MM.1S (cell line): Measurements from ENCODE around the gene HAO2.

Source experiments
- DNase-seq: peaks from one replicate; pipeline ENCODE4 v3.0.0-alpha.2; 2015
- H2AFZ ChIP-seq: fragments of 300-600 bp; sonication (generic); 2 replicates; pipeline ENCODE4 v1.6.0; 2016; ENCODE audit warnings: antibody characterized with exemption, low read length
- H3F3A ChIP-seq: fragments of 300-600 bp; sonication (generic); 2 replicates; pipeline ENCODE4 v1.6.1; 2016; ENCODE audit warnings: mild to moderate bottlenecking, antibody characterized with exemption, low read length, moderate library complexity, mixed read lengths; ENCODE audit not compliant: insufficient read depth
- H3K27ac ChIP-seq: fragments of 300-600 bp; sonication (generic); 2 replicates; pipeline ENCODE4 v1.5.1; 2016; ENCODE audit warnings: mild to moderate bottlenecking, low read length
- H3K27me3 ChIP-seq: fragments of 300-600 bp; sonication (generic); replicated peaks from 2 replicates; pipeline ENCODE4 v1.6.0; 2016; ENCODE audit warnings: low read length; ENCODE audit not compliant: insufficient read depth
- H3K36me3 ChIP-seq: fragments of 300-600 bp; sonication (generic); replicated peaks from 2 replicates; pipeline ENCODE4 v1.6.1; 2016; ENCODE audit warnings: mild to moderate bottlenecking, low read length, mixed read lengths; ENCODE audit not compliant: insufficient read depth
- H3K4me1 ChIP-seq: fragments of 300-600 bp; sonication (generic); 2 replicates; pipeline ENCODE4 v1.6.1; 2016; ENCODE audit warnings: low read length, mixed read lengths
- H3K4me2 ChIP-seq: fragments of 300-600 bp; sonication (generic); 2 replicates; pipeline ENCODE4 v1.6.0; 2016; ENCODE audit warnings: low read depth, low read length
- H3K4me3 ChIP-seq: fragments of 300-600 bp; sonication (generic); 2 replicates; pipeline ENCODE4 v1.5.1; 2016; ENCODE audit warnings: low read length, mixed read lengths
- H3K79me2 ChIP-seq: fragments of 300-600 bp; sonication (generic); 2 replicates; pipeline ENCODE4 v1.6.1; 2016; ENCODE audit warnings: mixed run types, low read length, mixed read lengths
- H3K9ac ChIP-seq: fragments of 300-600 bp; sonication (generic); 2 replicates; pipeline ENCODE4 v1.6.1; 2016; ENCODE audit warnings: low read length, mixed read lengths
- H3K9me2 ChIP-seq: fragments of 300-600 bp; sonication (generic); replicated peaks from 2 replicates; pipeline ENCODE4 v1.6.1; 2016; ENCODE audit warnings: mild to moderate bottlenecking, low read length, mixed read lengths; ENCODE audit not compliant: insufficient read depth
- H3K9me3 ChIP-seq: fragments of 300-600 bp; sonication (generic); replicated peaks from 2 replicates; pipeline ENCODE4 v1.6.1; 2016; ENCODE audit warnings: mild to moderate bottlenecking, low read length, mixed read lengths; ENCODE audit not compliant: insufficient read depth
- H4K20me1 ChIP-seq: fragments of 300-600 bp; sonication (generic); 2 replicates; pipeline ENCODE4 v1.6.1; 2016; ENCODE audit warnings: mild to moderate bottlenecking, low read length, moderate library complexity, mixed read lengths; ENCODE audit not compliant: insufficient read depth
- CTCF ChIP-seq: fragments of 300-600 bp; sonication (generic); IDR thresholded peaks from 2 replicates; pipeline ENCODE4 v1.5.1; 2016; ENCODE audit warnings: antibody characterized with exemption, low read length, mixed read lengths
- EZH2 ChIP-seq: fragments of 300-600 bp; sonication (generic); optimal IDR thresholded peaks from 2 replicates; pipeline ENCODE3; 2017; ENCODE audit warnings: low read depth, mild to moderate bottlenecking, antibody characterized with exemption, low read length, mixed read lengths
- EZH2phosphoT487 ChIP-seq: fragments of 300-600 bp; sonication (generic); IDR thresholded peaks from 2 replicates; pipeline ENCODE4 v1.6.1; 2018; ENCODE audit warnings: antibody characterized with exemption, low read length

HAO2 gene

GRCh38 chr1:119380983-119381662, 12.5 kb downstream of the HAO2 start:
- H3K79me2 ChIP-seq: no peaks in the 10 kb centered on the region
- H4K20me1 ChIP-seq: no peaks in the 10 kb centered on the region
- no peak overlapping the region for H2AFZ ChIP-seq
- H3K9me3 ChIP-seq: no peaks in the 10 kb centered on the region
- no peaks in the 10 kb centered on the region for H3F3A ChIP-seq
- H3K4me1 ChIP-seq: no peaks in the 10 kb centered on the region
- H3K4me2 ChIP-seq: no peak overlapping the region
- no peak overlapping the region for H3K27ac ChIP-seq
- DNase-seq: no peak
- H3K9me2 ChIP-seq: no peaks in the 10 kb centered on the region
- H3K27me3 ChIP-seq: no peaks in the 10 kb centered on the region
- no peak overlapping the region for H3K9ac ChIP-seq
- H3K4me3 ChIP-seq: no peak overlapping the region
- no peak for TF ChIP-seq EZH2phosphoT487
- no peak for TF ChIP-seq CTCF
- TF ChIP-seq EZH2: no peak
- no peaks in the 10 kb centered on the region for H3K36me3 ChIP-seq

- Histone ChIP-seq H3K4me3 (no peak overlapping the region), H3K9ac (no peak overlapping the region), H3F3A (no peaks in the 10 kb centered on the region), H2AFZ (no peak overlapping the region), H3K36me3 (no peaks in the 10 kb centered on the region), H3K9me3 (no peaks in the 10 kb centered on the region), H4K20me1 (no peaks in the 10 kb centered on the region), H3K4me2 (no peak overlapping the region), H3K9me2 (no peaks in the 10 kb centered on the region), H3K27me3 (no peaks in the 10 kb centered on the region), H3K27ac (no peak overlapping the region), H3K4me1 (no peaks in the 10 kb centered on the region), H3K79me2 (no peaks in the 10 kb centered on the region)
- TF ChIP-seq CTCF: no peak
- no peak for TF ChIP-seq EZH2phosphoT487
- TF ChIP-seq EZH2: no peak
- DNase-seq: no peak
These were observed 16.0 kb downstream of the HAO2 start for GRCh38 chr1:119384591-119384990.

GRCh38 chr1:119385650-119386049, 17.1 kb downstream of the HAO2 start:
- Histone ChIP-seq H3K9ac (no peak overlapping the region), H3K4me2 (no peak overlapping the region), H3K9me3 (no peaks in the 10 kb centered on the region), H3K27ac (no peak overlapping the region), H4K20me1 (no peaks in the 10 kb centered on the region), H2AFZ (no peak overlapping the region), H3K79me2 (no peaks in the 10 kb centered on the region), H3K4me1 (no peaks in the 10 kb centered on the region), H3K4me3 (no peak overlapping the region), H3K27me3 (no peaks in the 10 kb centered on the region), H3K9me2 (no peaks in the 10 kb centered on the region), H3K36me3 (no peaks in the 10 kb centered on the region), H3F3A (no peaks in the 10 kb centered on the region)
- DNase-seq: no peak
- no peak for TF ChIP-seq EZH2
- TF ChIP-seq EZH2phosphoT487: no peak
- no peak for TF ChIP-seq CTCF
